NCI-H510A (cell line): ENCODE results near the gene ITPRIPL1.

Experiments used
- DNase-seq: peaks from one replicate; lab custom pipeline; 2025; lab: John Stamatoyannopoulos, UW

Gene ITPRIPL1

GRCh38 chr2:96354492-96354891, 29.4 kb downstream of the ITPRIPL1 start:
- DNase-seq, result no peak

DNA sequence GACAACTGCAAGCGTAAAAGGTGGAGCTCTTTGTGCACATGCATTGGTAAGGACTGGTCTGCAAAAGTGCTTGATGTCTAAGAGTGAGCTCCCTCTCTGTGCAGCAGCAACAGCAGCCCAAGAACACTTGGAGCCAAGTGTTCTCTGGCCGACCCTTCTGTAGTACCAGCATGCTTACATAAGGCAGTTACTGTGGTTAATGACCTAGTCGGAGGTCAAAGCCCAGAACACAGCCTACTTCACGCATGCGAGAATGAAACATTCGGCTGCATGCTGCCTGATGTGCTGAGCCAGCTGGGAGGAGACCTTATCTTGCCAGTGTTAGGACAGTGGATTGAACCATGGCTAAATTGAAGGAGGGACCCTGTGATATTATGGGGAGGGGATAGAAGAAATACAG, 31.8 kb downstream of the ITPRIPL1 start:
- no peak for DNase-seq

- DNase-seq, result no peak
Measured at GRCh38 chr2:96359310-96359709, 34.2 kb downstream of the ITPRIPL1 start.

DNA sequence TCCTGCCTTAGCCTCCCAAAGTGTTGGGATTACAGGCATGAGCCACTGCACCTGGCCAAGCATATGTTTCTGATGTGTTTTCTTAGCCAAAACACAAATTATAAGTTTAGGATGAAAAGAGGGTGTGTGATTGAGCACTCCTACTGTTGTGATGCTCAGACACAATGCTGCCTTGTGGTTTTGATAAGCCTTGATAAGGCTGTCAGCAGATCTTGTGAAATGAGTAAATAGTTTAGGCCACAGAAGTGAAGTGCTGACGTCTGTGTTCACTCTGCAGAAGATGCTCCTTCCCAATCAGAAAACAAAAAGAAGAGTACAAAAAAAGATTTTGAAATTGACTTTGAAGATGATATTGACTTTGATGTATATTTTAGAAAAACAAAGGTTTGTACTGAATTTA, 34.7 kb downstream of the ITPRIPL1 start:
- no peak for DNase-seq

DNA sequence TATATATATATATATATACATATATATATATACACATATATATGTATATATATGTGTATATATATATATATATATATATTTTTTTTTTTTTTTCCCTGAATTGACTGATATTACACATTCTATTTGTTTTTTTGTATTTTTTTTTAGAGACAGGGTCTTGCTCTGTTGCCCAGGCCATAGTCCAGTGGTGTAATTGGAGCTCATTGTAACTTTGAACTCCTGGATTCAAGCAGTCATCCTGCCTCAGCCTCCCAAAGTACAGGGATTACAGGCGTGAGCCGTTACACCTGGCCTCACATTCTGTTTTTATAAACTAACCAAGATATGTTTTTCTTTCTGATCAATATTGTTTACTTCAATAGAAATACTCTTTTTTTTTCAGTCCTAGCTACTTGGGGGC, 36.6 kb downstream of the ITPRIPL1 start:
- DNase-seq, result no peak

DNA sequence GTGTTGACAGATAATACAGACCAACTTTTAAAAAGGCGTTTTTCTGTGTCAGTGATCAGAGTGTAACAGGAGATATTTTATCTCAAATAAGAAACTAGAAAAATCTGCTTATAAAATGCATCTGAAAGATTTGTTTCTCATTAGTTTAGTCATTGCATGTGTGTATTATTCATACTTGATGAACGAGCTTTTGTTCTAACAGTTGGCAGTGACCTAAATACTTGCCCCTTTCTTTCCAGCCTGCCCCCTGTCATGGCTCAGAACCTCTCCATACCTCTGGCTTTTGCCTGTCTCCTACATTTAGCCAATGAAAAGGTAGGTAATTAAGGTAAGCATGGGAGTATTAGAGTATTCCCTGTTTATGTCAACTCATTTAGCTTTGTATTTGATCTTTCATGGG, 44.1 kb downstream of the ITPRIPL1 start:
- no peak for DNase-seq

DNA sequence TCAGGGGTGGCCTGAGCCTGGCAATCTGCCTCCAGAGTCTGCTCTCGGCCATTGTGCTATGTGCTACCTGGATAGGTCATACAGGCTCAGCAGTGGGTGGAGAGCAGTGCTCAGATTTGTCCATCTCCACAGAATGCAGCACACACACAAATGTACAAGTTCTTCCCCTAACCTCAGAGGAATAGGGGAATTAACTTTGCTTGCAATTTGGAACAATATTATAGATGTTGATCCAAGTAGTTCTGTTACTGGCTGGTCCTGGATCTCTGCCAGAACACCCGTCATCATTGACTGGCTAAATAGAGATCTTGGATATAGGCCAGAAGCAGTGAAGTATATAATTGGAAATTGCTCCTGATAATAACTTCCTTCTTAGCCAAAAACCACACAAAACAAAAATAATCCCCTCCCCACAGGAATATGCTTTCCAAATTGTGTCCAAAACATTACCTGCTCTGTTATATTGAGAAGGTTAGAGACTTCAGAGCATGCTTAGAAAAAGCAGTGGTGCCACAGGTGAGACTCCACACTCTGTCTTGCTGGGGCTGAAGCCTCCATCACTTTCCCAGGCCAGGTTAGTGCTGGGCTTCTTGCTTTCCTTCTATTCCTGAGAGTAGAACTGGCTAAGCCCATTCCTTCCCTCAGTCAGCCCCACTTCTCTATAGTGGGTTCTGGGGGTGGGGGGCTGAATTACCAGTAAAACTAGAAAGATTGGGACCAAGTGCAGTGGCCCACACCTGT, 49.3 kb downstream of the ITPRIPL1 start:
- DNase-seq, result no peak
